GM12878 (cell line): ENCODE results near the gene MAP4K1.

Source experiments
- CBFB ChIP-seq: IDR thresholded peaks from 2 replicates; pipeline ENCODE4 v1.6.1; 2016; ENCODE audit warnings: antibody characterized with exemption, low read depth
- CREB1 ChIP-seq: IDR thresholded peaks from 2 replicates; pipeline ENCODE4 v1.6.1; 2012; ENCODE audit warnings: low read depth, mild to moderate bottlenecking, inconsistent platforms
- EP300 ChIP-seq, 2 experiments: fragments of 150-350 bp in 1 of 2; IDR thresholded peaks; 2 replicates each; pipeline ENCODE4 v1.6.1; 2011 to 2012; ENCODE audit warnings: low read depth in 2 of 2, low read length in 2 of 2, borderline replicate concordance in 1 of 2, improper control_type of control experiment in 1 of 2, inconsistent platforms in 1 of 2; ENCODE audit not compliant: control insufficient read depth in 1 of 2
- MEF2A ChIP-seq: IDR thresholded peaks from 2 replicates; pipeline ENCODE4 v1.6.1; 2011; ENCODE audit warnings: low read depth, mild to moderate bottlenecking, low read length, moderate library complexity; ENCODE audit not compliant: insufficient read depth
- MTA2 ChIP-seq: fragments of 450-650 bp; IDR thresholded peaks from 2 replicates; pipeline ENCODE4 v1.6.1; 2016; ENCODE audit warnings: low read depth, mild to moderate bottlenecking, moderate library complexity
- POLR2A ChIP-seq: IDR thresholded peaks from 2 replicates; pipeline ENCODE4 v1.6.1; 2011; ENCODE audit warnings: low read depth, mild to moderate bottlenecking, low read length
- YY1 ChIP-seq: IDR thresholded peaks from 2 replicates; pipeline ENCODE4 v1.6.1; 2011; ENCODE audit warnings: low read depth, mild to moderate bottlenecking, low read length
- TF ChIP-seq, protein P1 (sequence below), 3 experiments: IDR thresholded peaks in 2 of 3; conservative IDR thresholded peaks in 1 of 3; 2 replicates each; pipeline ENCODE4 v1.5.1; 2011; ENCODE audit warnings: low read depth in 3 of 3, low read length in 3 of 3, mild to moderate bottlenecking in 3 of 3, control low read depth in 2 of 3, moderate library complexity in 2 of 3, inconsistent platforms in 1 of 3, mixed read lengths in 1 of 3; ENCODE audit not compliant: control insufficient read depth in 2 of 3, insufficient read depth in 1 of 3; ENCODE audit errors: extremely low read depth in 1 of 3

- TF ChIP-seq YY1 (no peak), MTA2 (no peak), POLR2A (no peak), MEF2A (no peak), CREB1 (no peak), EP300 (IDR thresholded peaks at IDR 0.05; ENCODE audit: borderline replicate concordance in 1 of 2, control insufficient read depth in 1 of 2, low read depth in 2 of 2, low read length in 2 of 2) (no peak), CBFB (no peak)
- TF ChIP-seq, protein P1, sequence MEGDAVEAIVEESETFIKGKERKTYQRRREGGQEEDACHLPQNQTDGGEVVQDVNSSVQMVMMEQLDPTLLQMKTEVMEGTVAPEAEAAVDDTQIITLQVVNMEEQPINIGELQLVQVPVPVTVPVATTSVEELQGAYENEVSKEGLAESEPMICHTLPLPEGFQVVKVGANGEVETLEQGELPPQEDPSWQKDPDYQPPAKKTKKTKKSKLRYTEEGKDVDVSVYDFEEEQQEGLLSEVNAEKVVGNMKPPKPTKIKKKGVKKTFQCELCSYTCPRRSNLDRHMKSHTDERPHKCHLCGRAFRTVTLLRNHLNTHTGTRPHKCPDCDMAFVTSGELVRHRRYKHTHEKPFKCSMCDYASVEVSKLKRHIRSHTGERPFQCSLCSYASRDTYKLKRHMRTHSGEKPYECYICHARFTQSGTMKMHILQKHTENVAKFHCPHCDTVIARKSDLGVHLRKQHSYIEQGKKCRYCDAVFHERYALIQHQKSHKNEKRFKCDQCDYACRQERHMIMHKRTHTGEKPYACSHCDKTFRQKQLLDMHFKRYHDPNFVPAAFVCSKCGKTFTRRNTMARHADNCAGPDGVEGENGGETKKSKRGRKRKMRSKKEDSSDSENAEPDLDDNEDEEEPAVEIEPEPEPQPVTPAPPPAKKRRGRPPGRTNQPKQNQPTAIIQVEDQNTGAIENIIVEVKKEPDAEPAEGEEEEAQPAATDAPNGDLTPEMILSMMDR (IDR thresholded peaks at IDR 0.05 in 2 of 3, conservative IDR thresholded peaks at IDR 0.05 in 1 of 3; ENCODE audit: control insufficient read depth in 2 of 3, extremely low read depth in 1 of 3, insufficient read depth in 1 of 3, low read depth in 3 of 3, low read length in 3 of 3): no peak
Measured at GRCh38 chr19:38538386-38538785, 79.4 kb downstream of the MAP4K1 start.
